ENCODE measurements around the gene PDXDC1. TPM values are rescaled to one million over a fixed set of nuclear protein-coding genes. Genes with fewer than 3 reads are reported as not detected.
"Not testable (repeated sequence)": the region's sequence is repeated elsewhere in the genome, so short reads cannot be mapped to it uniquely, and the experiment has no call there.

The PDXDC1 gene
- total and polyA plus RNA-seq, 2 donors, result 29.4 to 30.9 TPM

DNA sequence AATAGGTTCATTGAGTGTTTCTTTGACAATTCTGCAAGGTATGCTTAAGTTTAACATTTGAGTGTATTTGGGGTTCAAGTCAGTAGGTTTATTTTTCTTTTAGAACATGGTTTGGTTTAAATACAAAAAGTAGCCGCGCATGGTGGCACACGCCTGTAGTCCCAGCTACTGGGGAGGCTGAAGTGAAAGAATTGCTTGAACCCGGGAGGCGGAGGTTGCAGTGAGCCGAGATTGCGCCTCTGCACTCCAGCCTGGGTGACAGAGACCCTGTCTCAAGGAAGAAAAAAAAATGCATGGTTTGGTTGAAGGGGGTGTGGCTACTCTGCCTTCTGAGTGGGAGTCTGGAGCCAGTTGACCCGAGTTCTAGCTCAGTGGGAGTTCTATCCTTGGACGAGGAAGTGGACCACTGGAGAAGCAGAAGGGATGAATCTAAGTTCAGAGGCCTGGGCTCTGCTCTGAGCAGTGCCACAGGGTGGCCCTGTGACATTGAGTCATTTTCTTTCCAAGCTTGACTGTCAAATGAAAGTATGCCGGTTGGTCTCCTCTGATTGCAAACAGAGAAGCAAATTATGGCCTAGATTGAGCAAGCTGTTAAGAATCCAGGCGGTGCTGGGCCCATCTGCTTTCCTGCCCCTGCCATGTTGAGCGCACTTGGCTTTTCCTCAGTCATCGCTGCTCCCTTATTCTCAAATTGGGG, 48.7 kb downstream of the PDXDC1 start:
- H3K4me1 ChIP-seq (ENCODE audit: control insufficient read depth in 2 of 2, insufficient read depth in 2 of 2, low read length in 2 of 2); H3K27ac ChIP-seq (ENCODE audit: low read depth in 1 of 2, low read length in 1 of 2); DNase-seq (ENCODE audit: low read depth in 6 of 9, low spot score in 9 of 9); H3K4me3 ChIP-seq (ENCODE audit: low read length in 2 of 2); H3K9me3 ChIP-seq (ENCODE audit: control insufficient read depth in 2 of 2, insufficient read depth in 1 of 2, low read length in 1 of 2); H3K27me3 ChIP-seq (ENCODE audit: control insufficient read depth in 2 of 2, insufficient read depth in 1 of 2, low read length in 1 of 2): not testable (repeated sequence)
- WGBS, result 97% methylated on average over 13 of the region's 13 CpGs
- peaks cover 12 to 31% of the 10 kb centered on the region in 2 donors for H3K36me3 ChIP-seq (ENCODE audit: control insufficient read depth in 2 of 2, insufficient read depth in 2 of 2, low read length in 1 of 2)

DNA sequence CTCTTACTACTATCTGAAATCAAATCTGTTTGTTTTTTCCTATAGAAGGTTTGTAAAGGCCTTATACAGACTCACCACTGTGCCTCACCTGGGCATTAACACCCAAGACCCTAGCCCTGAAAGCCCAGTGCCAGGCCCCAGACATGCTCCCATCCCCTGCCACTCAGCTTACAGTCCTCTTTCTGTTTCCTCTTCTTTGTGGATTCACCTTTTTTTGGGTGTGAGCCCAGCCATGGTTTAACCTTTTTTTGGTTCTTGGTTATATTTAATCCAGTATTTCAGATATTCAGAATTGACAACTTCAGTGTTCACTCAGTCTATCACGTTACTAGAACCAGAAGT, 50.0 kb downstream of the PDXDC1 start:
- not testable (repeated sequence) for H3K4me3 ChIP-seq (ENCODE audit: low read length in 2 of 2); H3K27ac ChIP-seq (ENCODE audit: low read depth in 1 of 2, low read length in 1 of 2); H3K9me3 ChIP-seq (ENCODE audit: control insufficient read depth in 2 of 2, insufficient read depth in 1 of 2, low read length in 1 of 2); DNase-seq (ENCODE audit: low read depth in 6 of 9, low spot score in 9 of 9); H3K4me1 ChIP-seq (ENCODE audit: control insufficient read depth in 2 of 2, insufficient read depth in 2 of 2, low read length in 2 of 2); H3K27me3 ChIP-seq (ENCODE audit: control insufficient read depth in 2 of 2, insufficient read depth in 1 of 2, low read length in 1 of 2)
- WGBS, result 94% methylated on average over 1 of the region's 1 CpG
- peaks cover 7 to 33% of the 10 kb centered on the region in 2 donors for H3K36me3 ChIP-seq (ENCODE audit: control insufficient read depth in 2 of 2, insufficient read depth in 2 of 2, low read length in 1 of 2)

DNA sequence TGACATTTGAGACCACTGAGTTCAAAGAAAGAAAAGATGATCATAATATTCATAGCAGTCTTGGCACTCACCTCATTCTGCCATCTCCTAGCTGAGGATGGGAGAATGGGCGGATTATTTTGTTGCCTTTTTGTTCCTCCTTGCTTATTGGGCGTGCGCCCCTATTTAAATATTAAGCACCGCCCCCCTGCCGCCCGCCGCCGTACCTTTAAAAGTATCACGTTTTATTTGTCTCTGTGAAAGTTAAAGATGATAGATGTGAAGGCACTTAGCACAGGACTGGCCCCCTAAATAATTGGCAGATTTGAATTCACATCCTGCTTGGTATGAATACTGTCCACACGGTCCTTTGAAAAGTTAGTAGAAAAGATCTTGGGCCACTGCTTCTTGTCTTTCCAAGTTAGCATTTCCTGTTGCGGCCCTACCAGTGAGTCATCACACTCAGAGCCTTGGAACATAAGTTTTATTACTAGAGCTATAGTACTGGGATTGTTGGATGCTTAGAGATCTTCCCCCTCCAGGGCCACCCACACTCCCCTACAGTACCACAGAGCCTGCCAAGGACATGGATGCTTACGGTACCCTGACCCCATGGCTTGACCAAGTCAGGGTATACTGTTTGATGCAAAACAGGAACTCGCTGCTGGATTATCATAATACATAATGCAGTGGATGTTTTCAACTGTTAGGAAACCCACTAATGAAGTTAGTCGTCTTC, 50.6 kb downstream of the PDXDC1 start:
- not testable (repeated sequence) for H3K27me3 ChIP-seq (ENCODE audit: control insufficient read depth in 2 of 2, insufficient read depth in 1 of 2, low read length in 1 of 2); H3K9me3 ChIP-seq (ENCODE audit: control insufficient read depth in 2 of 2, insufficient read depth in 1 of 2, low read length in 1 of 2); H3K4me3 ChIP-seq (ENCODE audit: low read length in 2 of 2); H3K27ac ChIP-seq (ENCODE audit: low read depth in 1 of 2, low read length in 1 of 2); DNase-seq (ENCODE audit: low read depth in 6 of 9, low spot score in 9 of 9); H3K4me1 ChIP-seq (ENCODE audit: control insufficient read depth in 2 of 2, insufficient read depth in 2 of 2, low read length in 2 of 2)
- H3K36me3 ChIP-seq (ENCODE audit: control insufficient read depth in 2 of 2, insufficient read depth in 2 of 2, low read length in 1 of 2), result peaks cover 7 to 33% of the 10 kb centered on the region in 2 donors
- 98% methylated on average over 14 of the region's 14 CpGs for WGBS

DNA sequence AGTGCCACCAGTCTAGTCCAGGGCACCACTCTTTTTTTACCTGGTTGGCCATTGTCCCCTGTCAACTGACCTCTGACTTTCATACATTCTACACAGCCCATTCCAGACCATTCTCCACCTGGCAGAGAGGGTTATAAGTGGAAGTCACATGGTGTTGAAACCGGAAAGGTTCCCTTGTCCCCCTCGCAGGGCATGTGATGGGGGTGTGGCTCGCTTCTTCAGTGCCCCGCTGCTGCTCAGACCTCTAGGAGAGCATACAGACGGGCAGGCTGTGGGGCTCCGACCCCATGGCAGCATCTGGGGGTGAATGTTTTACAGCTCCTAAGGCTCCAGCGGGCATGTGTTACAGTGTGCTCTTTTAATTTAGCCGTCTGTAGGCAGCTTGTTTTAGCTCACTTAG, 52.2 kb downstream of the PDXDC1 start:
- WGBS, result 92% methylated on average over 7 of the region's 8 CpGs
- peaks cover 15 to 45% of the 10 kb centered on the region in 2 donors for H3K36me3 ChIP-seq (ENCODE audit: control insufficient read depth in 2 of 2, insufficient read depth in 2 of 2, low read length in 1 of 2)
- not testable (repeated sequence) for DNase-seq (ENCODE audit: low read depth in 6 of 9, low spot score in 9 of 9); H3K27ac ChIP-seq (ENCODE audit: low read depth in 1 of 2, low read length in 1 of 2); H3K27me3 ChIP-seq (ENCODE audit: control insufficient read depth in 2 of 2, insufficient read depth in 1 of 2, low read length in 1 of 2); H3K9me3 ChIP-seq (ENCODE audit: control insufficient read depth in 2 of 2, insufficient read depth in 1 of 2, low read length in 1 of 2); H3K4me3 ChIP-seq (ENCODE audit: low read length in 2 of 2); H3K4me1 ChIP-seq (ENCODE audit: control insufficient read depth in 2 of 2, insufficient read depth in 2 of 2, low read length in 2 of 2)

DNA sequence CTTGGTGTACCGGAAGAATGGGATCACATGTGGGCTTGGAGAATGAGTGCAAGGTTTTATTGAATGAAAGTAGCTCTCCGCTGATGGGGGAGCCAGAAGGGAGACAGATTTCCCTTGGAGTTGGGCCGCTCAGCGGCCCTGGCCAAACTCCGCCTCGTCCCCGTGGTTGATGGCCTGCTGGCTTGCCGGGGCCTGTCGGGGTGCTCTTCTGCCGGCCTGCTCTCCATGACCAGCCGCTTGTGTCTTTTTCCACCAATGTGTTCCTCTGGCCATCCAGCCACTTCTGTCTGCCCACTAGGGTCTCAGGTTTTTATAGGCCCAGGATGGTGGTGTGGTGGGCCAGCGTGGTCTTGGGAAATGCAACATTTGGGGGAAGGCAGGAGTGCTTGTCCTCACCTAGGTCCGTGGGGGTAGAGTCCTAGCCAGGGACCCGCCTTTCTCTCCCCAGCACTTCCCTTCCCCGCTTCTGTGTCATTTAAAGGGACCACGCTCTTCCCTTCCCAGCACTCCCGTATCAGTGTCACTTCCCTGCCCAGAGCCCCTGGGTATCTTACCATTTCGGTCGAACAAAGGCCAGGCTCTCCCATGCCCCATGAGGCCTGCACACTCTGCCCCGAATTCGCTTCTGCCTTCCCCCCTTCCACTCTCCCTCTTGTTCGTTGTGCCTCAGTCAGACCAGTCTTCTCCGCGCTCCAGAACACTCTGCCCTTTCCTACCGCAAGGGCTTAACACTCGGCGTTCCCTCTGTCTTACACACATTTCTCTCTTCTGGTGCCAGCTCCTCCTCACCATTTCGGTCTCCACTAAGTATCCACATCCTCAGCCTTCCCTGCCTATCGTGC, 52.9 kb downstream of the PDXDC1 start:
- H3K4me1 ChIP-seq (ENCODE audit: control insufficient read depth in 2 of 2, insufficient read depth in 2 of 2, low read length in 2 of 2); H3K4me3 ChIP-seq (ENCODE audit: low read length in 2 of 2); H3K9me3 ChIP-seq (ENCODE audit: control insufficient read depth in 2 of 2, insufficient read depth in 1 of 2, low read length in 1 of 2); DNase-seq (ENCODE audit: low read depth in 6 of 9, low spot score in 9 of 9); H3K27ac ChIP-seq (ENCODE audit: low read depth in 1 of 2, low read length in 1 of 2); H3K27me3 ChIP-seq (ENCODE audit: control insufficient read depth in 2 of 2, insufficient read depth in 1 of 2, low read length in 1 of 2): not testable (repeated sequence)
- 94% methylated on average over 29 of the region's 29 CpGs for WGBS
- H3K36me3 ChIP-seq (ENCODE audit: control insufficient read depth in 2 of 2, insufficient read depth in 2 of 2, low read length in 1 of 2), result peaks cover 22 to 50% of the 10 kb centered on the region in 2 donors

DNA sequence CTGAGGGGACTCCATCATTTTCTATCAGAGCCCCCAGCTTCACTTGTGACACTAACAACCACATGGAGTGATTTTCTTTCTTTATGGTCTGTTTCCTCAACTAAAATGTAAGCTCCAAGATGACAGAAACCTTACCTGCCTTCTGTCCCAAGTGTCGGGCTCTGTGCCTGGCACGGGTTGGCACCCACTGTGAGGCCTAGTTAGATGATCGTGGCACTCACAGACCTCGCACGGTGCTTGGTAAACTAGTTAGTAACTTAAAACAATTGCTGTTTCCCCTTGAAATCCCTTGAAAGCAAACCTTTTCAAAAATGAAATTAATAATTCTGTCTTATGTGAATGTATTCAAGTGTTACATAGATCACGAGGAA, 53.5 kb downstream of the PDXDC1 start:
- H3K27me3 ChIP-seq (ENCODE audit: control insufficient read depth in 2 of 2, insufficient read depth in 1 of 2, low read length in 1 of 2); H3K9me3 ChIP-seq (ENCODE audit: control insufficient read depth in 2 of 2, insufficient read depth in 1 of 2, low read length in 1 of 2); H3K4me1 ChIP-seq (ENCODE audit: control insufficient read depth in 2 of 2, insufficient read depth in 2 of 2, low read length in 2 of 2); H3K27ac ChIP-seq (ENCODE audit: low read depth in 1 of 2, low read length in 1 of 2); H3K4me3 ChIP-seq (ENCODE audit: low read length in 2 of 2); DNase-seq (ENCODE audit: low read depth in 6 of 9, low spot score in 9 of 9): not testable (repeated sequence)
- WGBS, result 96% methylated on average over 6 of the region's 6 CpGs
- peaks cover 23 to 56% of the 10 kb centered on the region in 2 donors for H3K36me3 ChIP-seq (ENCODE audit: control insufficient read depth in 2 of 2, insufficient read depth in 2 of 2, low read length in 1 of 2)

DNA sequence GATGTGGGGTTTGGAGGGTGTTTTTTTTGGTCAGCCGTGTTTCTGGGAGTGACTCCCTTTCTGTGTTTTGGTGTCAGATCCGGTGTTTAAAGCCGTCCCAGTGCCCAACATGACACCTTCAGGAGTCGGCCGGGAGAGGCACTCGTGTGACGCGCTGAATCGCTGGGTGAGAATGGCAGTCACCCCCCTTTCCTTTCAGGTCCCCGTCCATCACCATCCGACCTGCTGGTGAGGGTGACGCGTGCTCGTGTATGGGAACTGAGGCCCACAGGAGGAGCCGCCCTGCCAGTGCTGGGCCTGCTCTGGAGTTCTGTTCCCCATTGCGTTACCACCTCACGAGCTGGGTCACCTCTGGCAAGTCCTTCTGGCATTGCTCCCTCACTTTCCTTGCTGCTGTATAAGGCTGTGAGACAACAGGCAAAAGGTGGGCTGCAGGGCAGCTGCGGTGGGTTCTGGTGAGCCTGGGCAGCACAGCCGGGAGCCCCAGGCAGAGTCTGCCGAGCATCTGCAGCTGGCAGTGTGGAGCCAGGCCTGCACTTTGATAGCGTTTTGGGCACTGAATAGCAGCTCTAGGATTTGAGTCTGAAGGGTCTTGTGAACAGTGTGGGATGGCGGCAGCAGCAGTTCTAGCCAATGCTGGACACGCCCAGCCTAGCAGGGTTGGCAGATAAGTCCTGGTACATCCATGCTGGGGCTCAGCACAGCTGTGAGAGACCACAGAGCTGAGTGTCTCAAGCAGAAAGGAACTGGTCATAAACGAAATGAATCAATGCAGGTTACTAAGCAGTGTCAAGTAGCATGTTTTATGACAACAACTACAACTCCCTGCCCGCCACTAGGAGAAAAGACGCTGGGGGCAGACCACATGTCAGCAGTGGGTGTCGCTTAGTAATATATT, 54.2 kb downstream of the PDXDC1 start:
- 97% methylated on average over 27 of the region's 27 CpGs for WGBS
- peaks cover 28 to 57% of the 10 kb centered on the region in 2 donors for H3K36me3 ChIP-seq (ENCODE audit: control insufficient read depth in 2 of 2, insufficient read depth in 2 of 2, low read length in 1 of 2)
- DNase-seq (ENCODE audit: low read depth in 6 of 9, low spot score in 9 of 9); H3K4me1 ChIP-seq (ENCODE audit: control insufficient read depth in 2 of 2, insufficient read depth in 2 of 2, low read length in 2 of 2); H3K4me3 ChIP-seq (ENCODE audit: low read length in 2 of 2); H3K27me3 ChIP-seq (ENCODE audit: control insufficient read depth in 2 of 2, insufficient read depth in 1 of 2, low read length in 1 of 2); H3K27ac ChIP-seq (ENCODE audit: low read depth in 1 of 2, low read length in 1 of 2); H3K9me3 ChIP-seq (ENCODE audit: control insufficient read depth in 2 of 2, insufficient read depth in 1 of 2, low read length in 1 of 2): not testable (repeated sequence)

DNA sequence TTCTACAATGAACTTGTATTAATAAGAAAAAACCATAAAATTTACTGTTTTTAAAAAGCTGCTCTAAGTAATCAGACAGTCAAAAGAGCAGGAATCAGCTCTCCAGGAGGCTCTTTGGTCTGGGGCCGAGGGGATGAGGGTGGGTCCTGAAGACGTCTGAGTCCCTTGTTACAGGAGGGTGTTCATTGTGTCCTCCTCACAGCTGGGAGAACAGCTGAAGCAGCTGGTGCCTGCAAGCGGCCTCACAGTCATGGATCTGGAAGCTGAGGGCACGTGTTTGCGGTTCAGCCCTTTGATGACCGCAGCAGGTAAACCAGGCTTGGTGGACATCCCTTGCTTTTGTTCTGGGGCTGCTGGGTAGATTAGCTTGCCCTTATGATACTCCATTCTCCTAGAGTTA, 54.9 kb downstream of the PDXDC1 start:
- not testable (repeated sequence) for H3K4me3 ChIP-seq (ENCODE audit: low read length in 2 of 2); H3K9me3 ChIP-seq (ENCODE audit: control insufficient read depth in 2 of 2, insufficient read depth in 1 of 2, low read length in 1 of 2); H3K4me1 ChIP-seq (ENCODE audit: control insufficient read depth in 2 of 2, insufficient read depth in 2 of 2, low read length in 2 of 2); H3K27me3 ChIP-seq (ENCODE audit: control insufficient read depth in 2 of 2, insufficient read depth in 1 of 2, low read length in 1 of 2); H3K27ac ChIP-seq (ENCODE audit: low read depth in 1 of 2, low read length in 1 of 2); DNase-seq (ENCODE audit: low read depth in 6 of 9, low spot score in 9 of 9)
- peaks cover 35 to 62% of the 10 kb centered on the region in 2 donors for H3K36me3 ChIP-seq (ENCODE audit: control insufficient read depth in 2 of 2, insufficient read depth in 2 of 2, low read length in 1 of 2)
- 95% methylated on average over 6 of the region's 6 CpGs for WGBS

All from thymus (tissue), 11 donors.